Breast epithelium (tissue), 3 donors: ENCODE results near the gene PYROXD2.

ENCODE experiments used
- CTCF ChIP-seq, 3 donors: fragments of 450-650 bp; IDR thresholded peaks; one replicate each; pipeline ENCODE4 v1.5.1; 2016 to 2017; ENCODE audit warnings: antibody characterized with exemption in 3 of 3, mild to moderate bottlenecking in 3 of 3, moderate library complexity in 3 of 3
- POLR2A ChIP-seq: fragments of 450-650 bp; IDR thresholded peaks from one replicate; pipeline ENCODE4 v1.6.1; 2016; ENCODE audit warnings: antibody characterized with exemption, mild to moderate bottlenecking, moderate library complexity

- TF ChIP-seq CTCF (IDR thresholded peaks at IDR 0.05) (no peak), POLR2A (no peak)
Measured at GRCh38 chr10:98369801-98370200, 45.2 kb downstream of the PYROXD2 start.
